Retinal pigment epithelial cell (primary cell): ENCODE results near the gene ABCB8.

Experiments
- DNase-seq: peaks from one replicate; pipeline ENCODE4 v3.0.0-alpha.2; 2010; ENCODE audit warnings: low read depth
- H3K4me3 ChIP-seq: 2 replicates; pipeline ENCODE4 v1.5.1; 2011; ENCODE audit warnings: mild to moderate bottlenecking, low read length, control low read depth, moderate library complexity
- TF ChIP-seq, protein P1 (sequence below): conservative IDR thresholded peaks from 2 replicates; pipeline ENCODE4 v1.5.1; 2011; ENCODE audit warnings: low read depth, low read length, control low read depth, inconsistent platforms

The ABCB8 gene

DNA sequence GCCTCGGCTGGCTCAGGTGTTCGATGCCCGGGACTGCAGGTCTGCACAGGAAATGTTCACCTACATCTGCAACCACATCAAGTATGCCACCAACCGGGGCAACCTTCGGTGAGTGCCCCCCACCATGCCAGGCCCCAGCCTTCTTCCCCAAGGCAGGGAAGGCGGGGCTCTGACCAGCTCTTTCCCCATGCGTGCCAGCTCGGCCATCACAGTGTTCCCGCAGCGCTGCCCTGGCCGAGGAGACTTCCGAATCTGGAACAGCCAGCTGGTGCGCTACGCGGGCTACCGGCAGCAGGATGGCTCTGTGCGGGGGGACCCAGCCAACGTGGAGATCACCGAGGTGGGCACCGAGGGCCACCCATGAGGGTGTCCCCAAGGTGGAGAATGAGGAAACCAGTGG is 29.9 kb upstream of the ABCB8 start:
- DNase-seq: no peak
- H3K4me3 ChIP-seq: no peak overlapping the region
- TF ChIP-seq, protein P1, sequence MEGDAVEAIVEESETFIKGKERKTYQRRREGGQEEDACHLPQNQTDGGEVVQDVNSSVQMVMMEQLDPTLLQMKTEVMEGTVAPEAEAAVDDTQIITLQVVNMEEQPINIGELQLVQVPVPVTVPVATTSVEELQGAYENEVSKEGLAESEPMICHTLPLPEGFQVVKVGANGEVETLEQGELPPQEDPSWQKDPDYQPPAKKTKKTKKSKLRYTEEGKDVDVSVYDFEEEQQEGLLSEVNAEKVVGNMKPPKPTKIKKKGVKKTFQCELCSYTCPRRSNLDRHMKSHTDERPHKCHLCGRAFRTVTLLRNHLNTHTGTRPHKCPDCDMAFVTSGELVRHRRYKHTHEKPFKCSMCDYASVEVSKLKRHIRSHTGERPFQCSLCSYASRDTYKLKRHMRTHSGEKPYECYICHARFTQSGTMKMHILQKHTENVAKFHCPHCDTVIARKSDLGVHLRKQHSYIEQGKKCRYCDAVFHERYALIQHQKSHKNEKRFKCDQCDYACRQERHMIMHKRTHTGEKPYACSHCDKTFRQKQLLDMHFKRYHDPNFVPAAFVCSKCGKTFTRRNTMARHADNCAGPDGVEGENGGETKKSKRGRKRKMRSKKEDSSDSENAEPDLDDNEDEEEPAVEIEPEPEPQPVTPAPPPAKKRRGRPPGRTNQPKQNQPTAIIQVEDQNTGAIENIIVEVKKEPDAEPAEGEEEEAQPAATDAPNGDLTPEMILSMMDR: no peak

DNA sequence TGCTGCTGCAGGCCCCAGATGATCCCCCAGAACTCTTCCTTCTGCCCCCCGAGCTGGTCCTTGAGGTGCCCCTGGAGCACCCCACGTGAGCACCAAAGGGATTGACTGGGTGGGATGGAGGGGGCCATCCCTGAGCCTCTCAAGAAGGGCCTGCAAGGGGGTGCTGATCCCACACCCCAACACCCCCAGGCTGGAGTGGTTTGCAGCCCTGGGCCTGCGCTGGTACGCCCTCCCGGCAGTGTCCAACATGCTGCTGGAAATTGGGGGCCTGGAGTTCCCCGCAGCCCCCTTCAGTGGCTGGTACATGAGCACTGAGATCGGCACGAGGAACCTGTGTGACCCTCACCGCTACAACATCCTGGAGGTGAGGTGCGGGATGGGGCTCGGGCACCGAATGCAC is 29.2 kb upstream of the ABCB8 start:
- no peak overlapping the region for H3K4me3 ChIP-seq
- TF ChIP-seq, protein P1: no peak
- DNase-seq: no peak

DNA sequence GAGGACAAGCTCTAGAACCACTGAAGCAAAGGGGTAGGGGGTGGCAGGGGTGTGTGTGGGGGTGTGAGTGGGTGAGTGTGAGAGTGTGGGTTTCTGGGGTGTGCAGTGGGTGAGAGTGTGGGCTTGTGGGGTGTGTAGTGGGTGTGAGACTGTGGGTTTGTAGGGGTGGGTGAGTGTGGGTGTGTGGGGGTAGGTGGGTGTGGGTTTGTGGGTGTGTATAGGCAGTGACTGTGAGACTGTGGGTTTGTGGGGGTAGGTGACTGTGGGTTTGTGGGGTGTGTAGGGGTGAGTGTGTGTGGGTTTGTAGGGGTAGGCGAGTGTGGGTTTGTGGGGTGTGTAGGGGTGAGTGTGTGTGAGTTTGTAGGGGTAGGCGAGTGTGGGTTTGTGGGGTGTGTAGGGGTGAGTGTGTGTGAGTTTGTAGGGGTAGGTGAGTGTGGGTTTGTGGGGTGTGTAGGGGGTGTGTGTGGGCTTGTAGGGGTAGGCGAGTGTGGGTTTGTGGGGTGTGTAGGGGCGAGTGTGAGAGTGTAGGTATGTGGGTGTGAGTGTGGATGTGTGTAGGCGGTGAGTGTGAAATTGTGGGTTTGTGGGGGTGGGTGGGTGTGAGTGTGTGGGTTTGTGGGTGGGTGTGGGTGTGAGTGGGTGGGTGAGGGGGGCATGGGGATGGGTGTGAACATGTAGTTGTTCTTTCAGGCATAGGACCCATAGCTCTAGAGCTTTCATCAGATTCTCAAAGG is 28.6 kb upstream of the ABCB8 start:
- no peak for DNase-seq
- TF ChIP-seq, protein P1: no peak
- no peak overlapping the region for H3K4me3 ChIP-seq

DNA sequence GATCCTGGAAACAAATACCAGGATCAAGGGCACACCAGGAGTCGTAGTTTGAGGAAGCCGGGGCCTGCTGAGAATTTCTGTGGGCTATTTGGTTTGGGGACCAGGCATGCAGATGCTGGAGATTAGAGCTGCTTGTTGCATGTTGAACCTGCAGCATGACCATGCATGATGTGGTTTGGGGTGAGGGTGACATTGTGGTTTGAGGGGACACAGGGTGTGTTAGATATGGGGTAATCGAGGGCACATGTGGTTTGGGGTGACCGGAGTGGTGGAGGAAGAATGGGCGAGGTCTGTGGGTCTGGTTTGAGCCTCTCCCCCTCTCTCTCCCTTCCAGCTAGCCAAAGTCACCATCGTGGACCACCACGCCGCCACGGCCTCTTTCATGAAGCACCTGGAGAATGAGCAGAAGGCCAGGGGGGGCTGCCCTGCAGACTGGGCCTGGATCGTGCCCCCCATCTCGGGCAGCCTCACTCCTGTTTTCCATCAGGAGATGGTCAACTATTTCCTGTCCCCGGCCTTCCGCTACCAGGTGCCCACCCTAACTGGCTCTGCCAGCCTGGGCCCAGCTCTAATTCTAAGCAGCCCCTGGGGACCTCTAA is 27.3 kb upstream of the ABCB8 start:
- no peak overlapping the region for H3K4me3 ChIP-seq
- TF ChIP-seq, protein P1: no peak
- no peak for DNase-seq

DNA sequence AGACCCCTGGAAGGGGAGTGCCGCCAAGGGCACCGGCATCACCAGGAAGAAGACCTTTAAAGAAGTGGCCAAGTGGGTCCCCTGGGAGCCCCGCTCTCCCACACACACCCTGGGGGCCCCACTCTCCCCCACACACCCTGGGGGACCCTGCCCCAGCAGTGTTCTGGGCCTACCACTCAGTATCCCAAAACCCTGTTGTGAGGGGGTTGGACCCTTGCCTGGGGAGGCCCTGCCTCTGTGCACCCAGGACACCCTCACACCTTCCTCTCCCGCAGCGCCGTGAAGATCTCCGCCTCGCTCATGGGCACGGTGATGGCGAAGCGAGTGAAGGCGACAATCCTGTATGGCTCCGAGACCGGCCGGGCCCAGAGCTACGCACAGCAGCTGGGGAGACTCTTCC is 26.7 kb upstream of the ABCB8 start:
- DNase-seq: no peak
- H3K4me3 ChIP-seq: no peak overlapping the region
- TF ChIP-seq, protein P1: no peak

DNA sequence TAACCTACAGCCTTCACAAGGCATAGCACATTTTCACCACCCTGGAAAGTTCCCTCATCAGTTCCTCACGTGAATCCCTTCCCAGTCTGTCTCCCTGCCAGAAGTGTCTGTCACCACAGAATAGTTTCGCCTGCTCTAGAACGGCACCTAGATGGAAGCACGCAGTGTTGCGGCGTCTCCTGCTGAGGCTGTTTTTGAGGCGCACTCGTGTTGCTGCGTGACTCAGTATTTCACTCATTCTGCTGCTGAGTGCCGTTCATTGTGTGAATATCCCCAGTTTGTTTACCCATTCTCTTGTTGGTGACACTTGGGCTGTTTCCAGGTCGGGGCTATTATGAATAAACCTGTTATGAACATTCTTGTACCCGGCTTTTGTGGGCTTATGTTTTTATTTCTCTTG is 24.7 kb upstream of the ABCB8 start:
- DNase-seq: no peak
- TF ChIP-seq, protein P1: no peak
- no peak overlapping the region for H3K4me3 ChIP-seq

DNA sequence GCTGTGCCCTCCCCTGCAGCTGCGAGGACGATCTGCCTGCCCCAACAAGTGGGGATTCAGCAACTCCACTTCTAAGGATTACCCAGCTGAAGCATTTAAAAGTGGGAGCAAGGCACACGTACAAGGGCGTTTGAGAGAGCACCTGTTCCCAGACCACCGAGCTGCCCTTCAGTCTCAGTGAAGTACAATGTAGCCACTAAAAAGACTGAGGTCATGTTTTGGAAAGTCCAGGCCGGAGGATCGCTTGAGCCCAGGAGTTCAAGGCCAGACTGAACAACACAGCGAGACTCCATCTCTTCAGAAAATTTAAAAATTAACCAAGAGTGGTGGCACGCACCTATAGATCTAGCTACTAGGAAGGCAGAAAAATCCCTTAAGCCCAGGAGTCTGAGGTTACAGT is 22.7 kb upstream of the ABCB8 start:
- no peak for DNase-seq
- no peak overlapping the region for H3K4me3 ChIP-seq
- TF ChIP-seq, protein P1: no peak
